Activated CD4-positive, CD25-positive, alpha-beta regulatory T cell treated with anti-CD3 and anti-CD28 coated beads, Interleukin-2, amount 50 U/mL, for 72 hours (primary cell): Measurements from ENCODE around the gene TBC1D32.
A peak's percentile ranks its signal among the peaks of the same experiment; 100 is the strongest.
"Not testable (repeated sequence)": the region's sequence is repeated elsewhere in the genome, so short reads cannot be mapped to it uniquely, and the experiment has no call there.

Experiments used
- DNase-seq: peaks from one replicate; pipeline ENCODE4 v3.0.0; 2021

Gene TBC1D32

GRCh38 chr6:121334299-121335086 is at the start of gene TBC1D32:
TSS of gene TBC1D32 (minus strand) at chr6:121334480. CDS start at chr6:121334430, 50 bp downstream.
- DNase-seq, result peak; percentile 87

- no peak for DNase-seq
Observed at GRCh38 chr6:121383478-121383877, 49.2 kb upstream of the TBC1D32 start.

- no peak for DNase-seq
Observed at GRCh38 chr6:121382467-121383121, 48.3 kb upstream of the TBC1D32 start.

- no peak for DNase-seq
Observed at GRCh38 chr6:121376411-121376810, 42.1 kb upstream of the TBC1D32 start.

GRCh38 chr6:121374219-121374618 is 39.9 kb upstream of the TBC1D32 start:
- not testable (repeated sequence) for DNase-seq

- no peak for DNase-seq
Observed at GRCh38 chr6:121365536-121366521, 31.5 kb upstream of the TBC1D32 start.

GRCh38 chr6:121356575-121356974 is 22.3 kb upstream of the TBC1D32 start:
- no peak for DNase-seq

- no peak for DNase-seq
Observed at GRCh38 chr6:121354764-121355163, 20.5 kb upstream of the TBC1D32 start.

- no peak for DNase-seq
Observed at GRCh38 chr6:121352941-121353340, 18.7 kb upstream of the TBC1D32 start.

GRCh38 chr6:121351916-121352315 is 17.6 kb upstream of the TBC1D32 start:
- no peak for DNase-seq

GRCh38 chr6:121349596-121349995 is 15.3 kb upstream of the TBC1D32 start:
- no peak for DNase-seq

- DNase-seq, result no peak
Observed at GRCh38 chr6:121347484-121347883, 13.2 kb upstream of the TBC1D32 start.

GRCh38 chr6:121344539-121344938 is 10.3 kb upstream of the TBC1D32 start:
- DNase-seq, result no peak

GRCh38 chr6:121339639-121340226 is 5.5 kb upstream of the TBC1D32 start:
- DNase-seq, result no peak

- DNase-seq, result no peak
Observed at GRCh38 chr6:121338956-121339355, 4.7 kb upstream of the TBC1D32 start.

- DNase-seq, result no peak
Observed at GRCh38 chr6:121338366-121338765, 4.1 kb upstream of the TBC1D32 start.

- DNase-seq, result no peak
Observed at GRCh38 chr6:121335087-121336008, 1.1 kb upstream of the TBC1D32 start.

- not testable (repeated sequence) for DNase-seq
Observed at GRCh38 chr6:121333694-121334093, 586 bp downstream of the TBC1D32 start.

GRCh38 chr6:121333196-121333595 is 1.1 kb downstream of the TBC1D32 start:
- DNase-seq, result no peak

- no peak for DNase-seq
Observed at GRCh38 chr6:121330516-121330915, 3.8 kb downstream of the TBC1D32 start.

- no peak for DNase-seq
Observed at GRCh38 chr6:121321282-121321681, 13.0 kb downstream of the TBC1D32 start.

GRCh38 chr6:121319603-121320002 is 14.7 kb downstream of the TBC1D32 start:
- DNase-seq, result no peak
